ENCODE measurements around the gene CDH11. TPM values are rescaled to one million over a fixed set of nuclear protein-coding genes. Genes with fewer than 3 reads are reported as not detected.

Gene CDH11
- total and polyA plus RNA-seq, 9 of the 15 experiments (the other 6 are each of a cell fraction or from before 2014, with no cell fraction given) = 0.18 TPM; not detected in 8

GRCh38 chr16:65021852-65022595 lies 99.8 kb downstream of the CDH11 start (continued):
- TF ChIP-seq, protein P1, sequence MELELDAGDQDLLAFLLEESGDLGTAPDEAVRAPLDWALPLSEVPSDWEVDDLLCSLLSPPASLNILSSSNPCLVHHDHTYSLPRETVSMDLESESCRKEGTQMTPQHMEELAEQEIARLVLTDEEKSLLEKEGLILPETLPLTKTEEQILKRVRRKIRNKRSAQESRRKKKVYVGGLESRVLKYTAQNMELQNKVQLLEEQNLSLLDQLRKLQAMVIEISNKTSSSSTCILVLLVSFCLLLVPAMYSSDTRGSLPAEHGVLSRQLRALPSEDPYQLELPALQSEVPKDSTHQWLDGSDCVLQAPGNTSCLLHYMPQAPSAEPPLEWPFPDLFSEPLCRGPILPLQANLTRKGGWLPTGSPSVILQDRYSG (tag; conservative IDR thresholded peaks at IDR 0.05; ENCODE audit: low read depth) = no peak
- TF ChIP-seq CGGBP1 (CRISPR knock-in tag; IDR thresholded peaks at IDR 0.05) = no peak

GRCh38 chr16:65016754-65017153 lies 105.1 kb downstream of the CDH11 start:
- no peak for DNase-seq (ENCODE audit: extremely low read depth in 1 of 4, low spot score in 3 of 4)
- ChIA-PET POLR2A (no interaction called here), CTCF (ENCODE audit: low intra/inter-chr PET ratio) (no interaction called here)
- Histone ChIP-seq H3K9ac (ENCODE audit: insufficient read depth in 1 of 2, low read depth in 2 of 2, low read length in 2 of 2) (no peak overlapping the region), H3K9me1 (ENCODE audit: control insufficient read depth, insufficient read depth, low read length) (no peaks in the 10 kb centered on the region), H3K4me2 (ENCODE audit: insufficient read depth, low read length) (no peak overlapping the region), H4K20me1 (replicated peaks; ENCODE audit: control insufficient read depth, insufficient read depth, low read length) (no peaks in the 10 kb centered on the region), H3K4me1 (replicated peaks in 1 of 2; ENCODE audit: control insufficient read depth in 2 of 2, insufficient read depth in 2 of 2, low read length in 2 of 2) (no peaks in the 10 kb centered on the region), H3K36me3 (ENCODE audit: control insufficient read depth, insufficient read depth, low read length) (no peaks in the 10 kb centered on the region), H3K4me3 (no peak overlapping the region), H3K27ac (ENCODE audit: extremely low read depth, low read depth, low read length) (no peak overlapping the region), H3K9me3 (replicated peaks; ENCODE audit: control insufficient read depth, insufficient read depth, low read depth, low read length) (no peaks in the 10 kb centered on the region; the same call in 1 of the 2 replicates), H2AFZ (ENCODE audit: low read depth, low read length) (no peak overlapping the region), H3K27me3 (ENCODE audit: control insufficient read depth in 2 of 2, insufficient read depth in 2 of 2, low read length in 2 of 2) (no peaks in the 10 kb centered on the region), H3K79me2 (ENCODE audit: control insufficient read depth, insufficient read depth, low read length) (no peaks in the 10 kb centered on the region)
- FAIRE-seq = no peak
- intact Hi-C loops (cut with micrococcal nuclease) = no loop called here
- in situ Hi-C loops (cut with MboI) = no loop called here
- BruUV-seq (replicated peaks) = no TSS peak
- TF ChIP-seq CBX8 (IDR thresholded peaks at IDR 0.05; ENCODE audit: borderline replicate concordance, extremely low read depth, low read depth, low read length, poor library complexity, severe bottlenecking) (no peak), PYGO2 (tag; IDR thresholded peaks at IDR 0.05) (no peak), TEAD1 (CRISPR knock-in tag; IDR thresholded peaks at IDR 0.05) (no peak)
- ATAC-seq = no peak

All from K562 (cell line).